Tibial nerve (tissue), 4 donors: ENCODE measurements around the gene RCC1. TPM values are rescaled to one million over a fixed set of nuclear protein-coding genes. Genes with fewer than 3 reads are reported as not detected.
"Not testable (repeated sequence)": the region's sequence is repeated elsewhere in the genome, so short reads cannot be mapped to it uniquely, and the experiment has no call there.

ENCODE experiments used
- DNase-seq, 2 donors: peaks; one replicate each; pipeline ENCODE4 v3.0.0-alpha.2; 2019; ENCODE audit warnings: low spot score in 2 of 2
- H3K27ac ChIP-seq, 4 donors: fragments of 200-600 bp; sonication (generic) in 3 of 4; one replicate each; pipeline ENCODE4 v1.5.1; 2017 to 2019; ENCODE audit warnings: mild to moderate bottlenecking in 1 of 4
- H3K27me3 ChIP-seq, 2 donors: fragments of 200-600 bp; sonication (generic) in 1 of 2; one replicate each; pipeline versions ENCODE4 v1.5.1 to v1.6.0; 2017 to 2019
- H3K36me3 ChIP-seq, 3 donors: fragments of 200-600 bp; sonication (generic); one replicate each; pipeline ENCODE4 v1.5.1; 2018 to 2019
- H3K4me1 ChIP-seq, 4 donors: fragments of 200-600 bp; sonication (generic) in 3 of 4; one replicate each; pipeline ENCODE4 v1.5.1; 2017 to 2019
- H3K4me3 ChIP-seq, 4 donors: fragments of 200-600 bp; sonication (generic) in 3 of 4; one replicate each; pipeline ENCODE4 v1.5.1; 2017 to 2019; ENCODE audit warnings: mild to moderate bottlenecking in 1 of 4, moderate library complexity in 1 of 4
- H3K9me3 ChIP-seq, 4 donors: fragments of 200-600 bp; sonication (generic) in 3 of 4; one replicate each; pipeline ENCODE4 v1.5.1; 2017 to 2019
- CTCF ChIP-seq, 5 experiments: fragments of 200-600 bp in 3 of 5; fragments of 450-650 bp in 2 of 5; sonication (generic) in 3 of 5; IDR thresholded peaks; one replicate each; pipeline ENCODE4 v1.5.1; 2016 to 2019; ENCODE audit warnings: antibody characterized with exemption in 5 of 5, mild to moderate bottlenecking in 3 of 5, moderate library complexity in 2 of 5
- EP300 ChIP-seq, 2 donors: sonication (generic); formaldehyde crosslinking; IDR thresholded peaks; one replicate each; pipeline ENCODE4 v1.6.1; 2017; ENCODE audit warnings: antibody characterized with exemption in 2 of 2, mild to moderate bottlenecking in 1 of 2
- POLR2A ChIP-seq, 2 donors: fragments of 450-650 bp; IDR thresholded peaks; one replicate each; pipeline ENCODE4 v1.6.1; 2017; ENCODE audit warnings: antibody characterized with exemption in 2 of 2, mild to moderate bottlenecking in 2 of 2, moderate library complexity in 2 of 2
- WGBS, 2 donors: methylation state at CpG; one replicate each; pipeline ENCODE4 v1.1.5; 2018; 5-methylcytosine and 5-hydroxymethylcytosine counted together
- total RNA-seq, 4 donors: library from RNA; depleted of rRNA; stranded (reverse); fragments of >200 nt; gene quantifications; one replicate each; pipeline ENCODE4 v1.1.0, GENCODE V29; 2016

Gene RCC1
- total RNA-seq, 4 donors from 2014 or later, result 13.5 to 36.9 (median 19.3) TPM

GRCh38 chr1:28517649-28517999 lies 11.8 kb downstream of the RCC1 start:
- H3K27me3 ChIP-seq, result no peaks in the 10 kb centered on the region

GRCh38 chr1:28518000-28518744 lies 12.3 kb downstream of the RCC1 start:
- H3K27me3 ChIP-seq, result no peaks in the 10 kb centered on the region
- no peaks in the 10 kb centered on the region for H3K9me3 ChIP-seq
- H3K36me3 ChIP-seq, result peaks cover 0 to 25% (median 0%) of the 10 kb centered on the region in 3 donors
- 0 to 1% methylated on average over 9 to 44 of the region's 92 CpGs for WGBS, 2 donors
- H3K4me3 ChIP-seq, result peak overlapping the region; percentile 44 to 86 (median 62)
- TF ChIP-seq EP300 (IDR thresholded peaks at IDR 0.05), result peak in 1 of 2 donors; percentile 71
- peak; percentile 98 to 99 (median 98) for TF ChIP-seq CTCF (IDR thresholded peaks at IDR 0.05)
- TF ChIP-seq POLR2A (IDR thresholded peaks at IDR 0.05), result peak; percentile 14 to 50
- H3K27ac ChIP-seq, result peak overlapping the region; percentile 1 to 86 (median 66)
- peak; percentile 81 to 83 for DNase-seq
- peaks cover 0 to 16% (median 7%) of the 10 kb centered on the region in 4 donors for H3K4me1 ChIP-seq

More at GRCh38 chr1:28517649-28517999, 11.8 kb downstream of the RCC1 start:
- no peak for DNase-seq
- no peak for TF ChIP-seq POLR2A (IDR thresholded peaks at IDR 0.05)
- TF ChIP-seq CTCF (IDR thresholded peaks at IDR 0.05), result no peak
- no peak for TF ChIP-seq EP300 (IDR thresholded peaks at IDR 0.05)
- H3K9me3 ChIP-seq, result no peaks in the 10 kb centered on the region
- peak overlapping the region; percentile 1 to 86 (median 66) for H3K27ac ChIP-seq
- WGBS, 2 donors, result 13 to 17% methylated on average over 7 of the region's 7 CpGs
- peak overlapping the region; percentile 44 to 86 (median 62) for H3K4me3 ChIP-seq
- peaks cover 0 to 30% (median 0%) of the 10 kb centered on the region in 3 donors for H3K36me3 ChIP-seq
- peaks cover 0 to 16% (median 7%) of the 10 kb centered on the region in 4 donors for H3K4me1 ChIP-seq

GRCh38 chr1:28518745-28519341 lies 13.0 kb downstream of the RCC1 start:
- H3K27me3 ChIP-seq, result no peaks in the 10 kb centered on the region
- peaks cover 0 to 16% (median 7%) of the 10 kb centered on the region in 4 donors for H3K4me1 ChIP-seq
- peak overlapping the region in 2 of 4 donors; percentile 71 to 86 for H3K27ac ChIP-seq
- WGBS, 2 donors, result 6 to 8% methylated on average over 15 to 17 of the region's 21 CpGs
- H3K9me3 ChIP-seq, result no peaks in the 10 kb centered on the region
- no peak for DNase-seq
- H3K36me3 ChIP-seq, result peaks cover 0 to 18% (median 0%) of the 10 kb centered on the region in 3 donors
- H3K4me3 ChIP-seq, result peak overlapping the region; percentile 44 to 86 (median 62)
- TF ChIP-seq POLR2A (IDR thresholded peaks at IDR 0.05) (no peak), CTCF (IDR thresholded peaks at IDR 0.05) (no peak), EP300 (IDR thresholded peaks at IDR 0.05) (no peak)

GRCh38 chr1:28519946-28520725 lies 14.3 kb downstream of the RCC1 start:
- 80 to 84% methylated on average over 10 of the region's 10 CpGs for WGBS, 2 donors
- Histone ChIP-seq H3K36me3 (peaks cover 0 to 5% (median 0%) of the 10 kb centered on the region in 3 donors), H3K4me3 (no peak overlapping the region), H3K27ac (no peak overlapping the region), H3K27me3 (no peaks in the 10 kb centered on the region), H3K4me1 (peaks cover 0 to 16% (median 7%) of the 10 kb centered on the region in 4 donors), H3K9me3 (no peaks in the 10 kb centered on the region)
- DNase-seq, result no peak
- no peak for TF ChIP-seq POLR2A (IDR thresholded peaks at IDR 0.05)

- H3K27ac ChIP-seq, H3K4me3 ChIP-seq, DNase-seq, H3K9me3 ChIP-seq, H3K36me3 ChIP-seq, H3K27me3 ChIP-seq: not testable (repeated sequence)
- WGBS, 2 donors, result 92 to 93% methylated on average over 12 of the region's 12 CpGs
- H3K4me1 ChIP-seq, result peaks cover 0 to 16% (median 7%) of the 10 kb centered on the region in 4 donors
Measured at GRCh38 chr1:28520796-28521195, 15.0 kb downstream of the RCC1 start.
